Neural cell (in vitro differentiated cells): ENCODE measurements around the gene PPP3R2.

ENCODE experiments used
- EP300 ChIP-seq: fragments of 450-650 bp; conservative IDR thresholded peaks from 2 replicates; pipeline ENCODE4 v1.6.1; 2014; ENCODE audit warnings: antibody characterized with exemption, mild to moderate bottlenecking, moderate library complexity; ENCODE audit not compliant: poor library complexity, severe bottlenecking
- EZH2 ChIP-seq: fragments of 200-600, 300-800 bp; shearing (Covaris generic), sonication (generic); IDR thresholded peaks from 2 replicates; pipeline ENCODE4 v1.6.1; 2014; ENCODE audit warnings: antibody characterized with exemption, low read length, borderline replicate concordance, mild to moderate bottlenecking; ENCODE audit not compliant: insufficient read depth, poor library complexity, severe bottlenecking
- MXI1 ChIP-seq: fragments of 450-650 bp; conservative IDR thresholded peaks from 2 replicates; pipeline ENCODE4 v1.6.1; 2014; ENCODE audit warnings: antibody characterized with exemption, mild to moderate bottlenecking; ENCODE audit not compliant: poor library complexity, severe bottlenecking
- POLR2AphosphoS5 ChIP-seq: IDR thresholded peaks from 2 replicates; pipeline ENCODE4 v1.6.1; 2012
- RAD21 ChIP-seq: fragments of 450-650 bp; conservative IDR thresholded peaks from 2 replicates; pipeline ENCODE4 v1.6.1; 2014; ENCODE audit warnings: antibody characterized with exemption, mild to moderate bottlenecking, moderate library complexity
- SMC3 ChIP-seq: fragments of 450-650 bp; conservative IDR thresholded peaks from 2 replicates; pipeline ENCODE4 v1.6.1; 2014; ENCODE audit warnings: antibody characterized with exemption, mild to moderate bottlenecking, moderate library complexity; ENCODE audit not compliant: poor library complexity
- TAF1 ChIP-seq: IDR thresholded peaks from 2 replicates; pipeline ENCODE4 v1.6.1; 2012; ENCODE audit warnings: low read depth
- TF ChIP-seq, protein P1 (sequence below): IDR thresholded peaks from 2 replicates; pipeline ENCODE4 v1.6.1; 2012; ENCODE audit warnings: borderline replicate concordance
- TF ChIP-seq, protein P2 (sequence below): fragments of 450-650 bp; IDR thresholded peaks from 2 replicates; pipeline ENCODE4 v1.5.1; 2014; ENCODE audit warnings: antibody characterized with exemption, mild to moderate bottlenecking, moderate library complexity; ENCODE audit not compliant: poor library complexity, severe bottlenecking

DNA sequence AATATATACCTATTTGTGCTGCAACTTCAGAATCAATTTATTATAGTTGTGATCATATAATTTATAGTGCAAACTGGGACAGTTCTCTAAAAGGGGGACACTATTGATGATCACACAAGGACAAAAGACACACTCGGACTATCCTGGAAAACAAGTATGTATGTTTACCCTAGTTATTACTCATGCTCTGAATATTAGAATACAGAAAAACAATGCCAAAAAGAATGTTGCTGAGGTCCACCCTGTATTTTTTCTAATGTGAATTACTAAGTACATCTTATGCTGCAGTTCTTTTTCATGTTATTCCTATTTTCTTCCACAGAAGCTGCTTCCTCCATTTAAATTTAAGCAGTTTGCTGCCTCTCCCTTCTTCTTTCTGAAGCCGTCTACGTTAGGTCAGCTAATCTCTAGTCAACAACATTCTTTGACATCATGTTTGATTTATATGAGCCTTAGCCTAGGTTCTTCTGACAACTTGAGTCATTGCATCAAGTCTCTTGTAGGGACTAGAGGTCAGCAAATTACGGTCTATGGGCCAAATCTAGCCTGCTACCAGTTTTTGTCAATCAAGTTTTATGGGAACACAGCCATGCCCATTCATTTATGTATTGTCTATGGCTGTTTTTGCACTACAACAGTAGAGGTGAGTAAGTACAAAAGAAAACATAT lies 40.1 kb upstream of the PPP3R2 start:
- TF ChIP-seq EP300 (no peak), EZH2 (no peak), RAD21 (no peak), POLR2AphosphoS5 (no peak), TAF1 (no peak), MXI1 (no peak), SMC3 (no peak)
- TF ChIP-seq, protein P1, sequence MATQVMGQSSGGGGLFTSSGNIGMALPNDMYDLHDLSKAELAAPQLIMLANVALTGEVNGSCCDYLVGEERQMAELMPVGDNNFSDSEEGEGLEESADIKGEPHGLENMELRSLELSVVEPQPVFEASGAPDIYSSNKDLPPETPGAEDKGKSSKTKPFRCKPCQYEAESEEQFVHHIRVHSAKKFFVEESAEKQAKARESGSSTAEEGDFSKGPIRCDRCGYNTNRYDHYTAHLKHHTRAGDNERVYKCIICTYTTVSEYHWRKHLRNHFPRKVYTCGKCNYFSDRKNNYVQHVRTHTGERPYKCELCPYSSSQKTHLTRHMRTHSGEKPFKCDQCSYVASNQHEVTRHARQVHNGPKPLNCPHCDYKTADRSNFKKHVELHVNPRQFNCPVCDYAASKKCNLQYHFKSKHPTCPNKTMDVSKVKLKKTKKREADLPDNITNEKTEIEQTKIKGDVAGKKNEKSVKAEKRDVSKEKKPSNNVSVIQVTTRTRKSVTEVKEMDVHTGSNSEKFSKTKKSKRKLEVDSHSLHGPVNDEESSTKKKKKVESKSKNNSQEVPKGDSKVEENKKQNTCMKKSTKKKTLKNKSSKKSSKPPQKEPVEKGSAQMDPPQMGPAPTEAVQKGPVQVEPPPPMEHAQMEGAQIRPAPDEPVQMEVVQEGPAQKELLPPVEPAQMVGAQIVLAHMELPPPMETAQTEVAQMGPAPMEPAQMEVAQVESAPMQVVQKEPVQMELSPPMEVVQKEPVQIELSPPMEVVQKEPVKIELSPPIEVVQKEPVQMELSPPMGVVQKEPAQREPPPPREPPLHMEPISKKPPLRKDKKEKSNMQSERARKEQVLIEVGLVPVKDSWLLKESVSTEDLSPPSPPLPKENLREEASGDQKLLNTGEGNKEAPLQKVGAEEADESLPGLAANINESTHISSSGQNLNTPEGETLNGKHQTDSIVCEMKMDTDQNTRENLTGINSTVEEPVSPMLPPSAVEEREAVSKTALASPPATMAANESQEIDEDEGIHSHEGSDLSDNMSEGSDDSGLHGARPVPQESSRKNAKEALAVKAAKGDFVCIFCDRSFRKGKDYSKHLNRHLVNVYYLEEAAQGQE: no peak
- TF ChIP-seq, protein P2, sequence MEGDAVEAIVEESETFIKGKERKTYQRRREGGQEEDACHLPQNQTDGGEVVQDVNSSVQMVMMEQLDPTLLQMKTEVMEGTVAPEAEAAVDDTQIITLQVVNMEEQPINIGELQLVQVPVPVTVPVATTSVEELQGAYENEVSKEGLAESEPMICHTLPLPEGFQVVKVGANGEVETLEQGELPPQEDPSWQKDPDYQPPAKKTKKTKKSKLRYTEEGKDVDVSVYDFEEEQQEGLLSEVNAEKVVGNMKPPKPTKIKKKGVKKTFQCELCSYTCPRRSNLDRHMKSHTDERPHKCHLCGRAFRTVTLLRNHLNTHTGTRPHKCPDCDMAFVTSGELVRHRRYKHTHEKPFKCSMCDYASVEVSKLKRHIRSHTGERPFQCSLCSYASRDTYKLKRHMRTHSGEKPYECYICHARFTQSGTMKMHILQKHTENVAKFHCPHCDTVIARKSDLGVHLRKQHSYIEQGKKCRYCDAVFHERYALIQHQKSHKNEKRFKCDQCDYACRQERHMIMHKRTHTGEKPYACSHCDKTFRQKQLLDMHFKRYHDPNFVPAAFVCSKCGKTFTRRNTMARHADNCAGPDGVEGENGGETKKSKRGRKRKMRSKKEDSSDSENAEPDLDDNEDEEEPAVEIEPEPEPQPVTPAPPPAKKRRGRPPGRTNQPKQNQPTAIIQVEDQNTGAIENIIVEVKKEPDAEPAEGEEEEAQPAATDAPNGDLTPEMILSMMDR: no peak
